Measurements from ENCODE around the gene CDKAL1.

The CDKAL1 gene

GRCh38 chr6:20846602-20847028, 312.4 kb downstream of the CDKAL1 start:
- Histone ChIP-seq H3K9me3 (ENCODE audit: insufficient read depth, low read depth, low read length) (no peaks in the 10 kb centered on the region), H3K79me2 (ENCODE audit: insufficient read depth, low read length) (peaks cover 9% of the 10 kb centered on the region; the same call in 1 of the 2 replicates), H3F3A (ENCODE audit: low read depth) (peaks cover 13% of the 10 kb centered on the region), H3K9ac (ENCODE audit: low read depth, low read length, poor library complexity, severe bottlenecking) (peak overlapping the region; percentile 59), H4K20me1 (ENCODE audit: insufficient read depth, low read length, poor library complexity, severe bottlenecking) (no peaks in the 10 kb centered on the region), H3K9me2 (replicated peaks; ENCODE audit: low read depth, low read length) (no peaks in the 10 kb centered on the region), H3K4me2 (ENCODE audit: low read depth, low read length, poor library complexity, severe bottlenecking) (peak overlapping the region; percentile 74), H3K36me3 (ENCODE audit: insufficient read depth, low read length) (no peaks in the 10 kb centered on the region), H3K4me1 (ENCODE audit: insufficient read depth, low read length, poor library complexity, severe bottlenecking) (peaks cover 47% of the 10 kb centered on the region), H3K4me3 (ENCODE audit: low read length, poor library complexity, severe bottlenecking) (peak overlapping the region; percentile 49), H2AFZ (ENCODE audit: low read length) (no peak overlapping the region), H3K27me3 (ENCODE audit: insufficient read depth, low read length, poor library complexity, severe bottlenecking) (no peaks in the 10 kb centered on the region)
- TF ChIP-seq EZH2phosphoT487 (IDR thresholded peaks at IDR 0.05; ENCODE audit: borderline replicate concordance) = no peak
- TF ChIP-seq CTCF (conservative IDR thresholded peaks at IDR 0.05; ENCODE audit: low read length) = no peak

GRCh38 chr6:20847904-20848303, 313.6 kb downstream of the CDKAL1 start:
- peak overlapping the region; percentile 74 for H3K4me2 ChIP-seq (ENCODE audit: low read depth, low read length, poor library complexity, severe bottlenecking)
- H3K4me1 ChIP-seq (ENCODE audit: insufficient read depth, low read length, poor library complexity, severe bottlenecking) = peaks cover 53% of the 10 kb centered on the region
- H3K9me3 ChIP-seq (ENCODE audit: insufficient read depth, low read depth, low read length) = no peaks in the 10 kb centered on the region
- no peaks in the 10 kb centered on the region for H3K9me2 ChIP-seq (replicated peaks; ENCODE audit: low read depth, low read length)
- no peak overlapping the region for H3K4me3 ChIP-seq (ENCODE audit: low read length, poor library complexity, severe bottlenecking)
- H4K20me1 ChIP-seq (ENCODE audit: insufficient read depth, low read length, poor library complexity, severe bottlenecking) = no peaks in the 10 kb centered on the region
- no peaks in the 10 kb centered on the region for H3K27me3 ChIP-seq (ENCODE audit: insufficient read depth, low read length, poor library complexity, severe bottlenecking)
- H3K9ac ChIP-seq (ENCODE audit: low read depth, low read length, poor library complexity, severe bottlenecking) = peak overlapping the region; percentile 59
- no peaks in the 10 kb centered on the region for H3K36me3 ChIP-seq (ENCODE audit: insufficient read depth, low read length)
- H3F3A ChIP-seq (ENCODE audit: low read depth) = peaks cover 13% of the 10 kb centered on the region
- TF ChIP-seq CTCF (conservative IDR thresholded peaks at IDR 0.05; ENCODE audit: low read length) (no peak), EZH2phosphoT487 (IDR thresholded peaks at IDR 0.05; ENCODE audit: borderline replicate concordance) (no peak)
- H2AFZ ChIP-seq (ENCODE audit: low read length) = no peak overlapping the region
- H3K79me2 ChIP-seq (ENCODE audit: insufficient read depth, low read length) = peaks cover 9% of the 10 kb centered on the region; the same call in 1 of the 2 replicates

- no peak overlapping the region for H3K4me2 ChIP-seq (ENCODE audit: low read depth, low read length, poor library complexity, severe bottlenecking)
- peaks cover 54% of the 10 kb centered on the region for H3K4me1 ChIP-seq (ENCODE audit: insufficient read depth, low read length, poor library complexity, severe bottlenecking)
- H3K79me2 ChIP-seq (ENCODE audit: insufficient read depth, low read length) = peaks cover 9% of the 10 kb centered on the region; the same call in 1 of the 2 replicates
- H3K27me3 ChIP-seq (ENCODE audit: insufficient read depth, low read length, poor library complexity, severe bottlenecking) = no peaks in the 10 kb centered on the region
- TF ChIP-seq CTCF (conservative IDR thresholded peaks at IDR 0.05; ENCODE audit: low read length) (no peak), EZH2phosphoT487 (IDR thresholded peaks at IDR 0.05; ENCODE audit: borderline replicate concordance) (no peak)
- H3K36me3 ChIP-seq (ENCODE audit: insufficient read depth, low read length) = no peaks in the 10 kb centered on the region
- peaks cover 12% of the 10 kb centered on the region for H3F3A ChIP-seq (ENCODE audit: low read depth)
- no peak overlapping the region for H3K4me3 ChIP-seq (ENCODE audit: low read length, poor library complexity, severe bottlenecking)
- H3K9me2 ChIP-seq (replicated peaks; ENCODE audit: low read depth, low read length) = no peaks in the 10 kb centered on the region
- no peak overlapping the region for H3K9ac ChIP-seq (ENCODE audit: low read depth, low read length, poor library complexity, severe bottlenecking)
- no peaks in the 10 kb centered on the region for H4K20me1 ChIP-seq (ENCODE audit: insufficient read depth, low read length, poor library complexity, severe bottlenecking)
- H3K9me3 ChIP-seq (ENCODE audit: insufficient read depth, low read depth, low read length) = no peaks in the 10 kb centered on the region
- H2AFZ ChIP-seq (ENCODE audit: low read length) = no peak overlapping the region
Measured at GRCh38 chr6:20850686-20851416, 316.6 kb downstream of the CDKAL1 start.
